ENCODE results near the gene GFRA1. TPM values are rescaled to one million over a fixed set of nuclear protein-coding genes. Genes with fewer than 3 reads are reported as not detected.

The GFRA1 gene
- total and polyA plus RNA-seq, 12 donors: 0.38 to 9.3 (median 1.7) TPM

DNA sequence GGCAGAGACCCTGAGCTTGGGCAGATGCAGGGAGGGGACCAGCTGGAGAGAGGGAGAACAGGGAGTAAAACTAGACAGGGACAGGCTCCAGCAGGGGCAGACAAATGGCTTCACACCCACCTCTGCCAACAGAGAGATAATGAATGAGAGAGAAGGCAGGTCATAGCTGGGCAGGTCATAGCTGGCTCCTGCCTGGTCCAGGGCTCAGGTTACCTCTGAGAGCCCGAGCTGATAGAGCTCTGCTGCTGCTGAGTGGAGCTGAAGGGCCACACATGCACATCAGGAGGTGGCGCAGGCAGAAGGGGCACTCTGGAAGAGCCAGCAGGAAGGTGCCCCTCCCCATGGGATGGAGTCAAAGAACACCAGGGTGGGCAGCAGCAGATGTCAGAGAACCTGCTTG, 154.2 kb downstream of the GFRA1 start:
- intact Hi-C loops (cut with DNase I): no loop called here
- TF ChIP-seq, protein P1, sequence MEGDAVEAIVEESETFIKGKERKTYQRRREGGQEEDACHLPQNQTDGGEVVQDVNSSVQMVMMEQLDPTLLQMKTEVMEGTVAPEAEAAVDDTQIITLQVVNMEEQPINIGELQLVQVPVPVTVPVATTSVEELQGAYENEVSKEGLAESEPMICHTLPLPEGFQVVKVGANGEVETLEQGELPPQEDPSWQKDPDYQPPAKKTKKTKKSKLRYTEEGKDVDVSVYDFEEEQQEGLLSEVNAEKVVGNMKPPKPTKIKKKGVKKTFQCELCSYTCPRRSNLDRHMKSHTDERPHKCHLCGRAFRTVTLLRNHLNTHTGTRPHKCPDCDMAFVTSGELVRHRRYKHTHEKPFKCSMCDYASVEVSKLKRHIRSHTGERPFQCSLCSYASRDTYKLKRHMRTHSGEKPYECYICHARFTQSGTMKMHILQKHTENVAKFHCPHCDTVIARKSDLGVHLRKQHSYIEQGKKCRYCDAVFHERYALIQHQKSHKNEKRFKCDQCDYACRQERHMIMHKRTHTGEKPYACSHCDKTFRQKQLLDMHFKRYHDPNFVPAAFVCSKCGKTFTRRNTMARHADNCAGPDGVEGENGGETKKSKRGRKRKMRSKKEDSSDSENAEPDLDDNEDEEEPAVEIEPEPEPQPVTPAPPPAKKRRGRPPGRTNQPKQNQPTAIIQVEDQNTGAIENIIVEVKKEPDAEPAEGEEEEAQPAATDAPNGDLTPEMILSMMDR (IDR thresholded peaks at IDR 0.05): no peak
- DNase-seq (no peak), ATAC-seq (no peak)
- 42 to 45% methylated on average over 2 of the region's 2 CpGs for WGBS, 2 donors
- no peaks in the 10 kb centered on the region for H3K36me3 ChIP-seq
- H3K27ac ChIP-seq: no peak overlapping the region
- no peaks in the 10 kb centered on the region for H3K4me1 ChIP-seq
- no peaks in the 10 kb centered on the region for H3K27me3 ChIP-seq
- no peak overlapping the region for H3K4me3 ChIP-seq
- no peaks in the 10 kb centered on the region for H3K9me3 ChIP-seq

DNA sequence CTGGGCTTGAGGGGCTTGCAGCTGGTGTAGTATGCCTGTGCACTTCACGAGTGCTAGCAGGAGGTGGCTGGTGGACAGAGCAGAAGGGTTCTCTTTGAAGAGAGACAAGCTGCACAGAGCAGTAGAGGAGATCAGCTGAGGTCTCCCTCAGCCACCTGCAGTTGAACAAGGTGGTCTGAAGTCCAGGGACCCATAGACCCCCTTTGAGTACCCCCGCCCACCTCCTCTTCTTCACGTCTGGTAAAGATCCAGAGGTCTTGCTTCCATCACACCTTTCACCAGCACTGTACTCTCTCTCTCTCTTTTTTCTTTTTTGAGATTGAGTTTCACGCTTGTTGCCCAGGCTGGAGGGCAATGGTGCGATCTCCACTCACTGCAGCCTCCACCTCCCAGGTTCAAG, 157.2 kb downstream of the GFRA1 start:
- 80 to 85% methylated on average over 5 of the region's 5 CpGs for WGBS, 2 donors
- H3K4me1 ChIP-seq: no peaks in the 10 kb centered on the region
- no peaks in the 10 kb centered on the region for H3K9me3 ChIP-seq
- H3K27me3 ChIP-seq: peaks cover 0 to 8% (median 0%) of the 10 kb centered on the region in 7 donors
- DNase-seq (no peak), ATAC-seq (no peak)
- intact Hi-C loops (cut with DNase I): no loop called here
- no peak overlapping the region for H3K27ac ChIP-seq
- H3K4me3 ChIP-seq: no peak overlapping the region
- TF ChIP-seq, protein P1 (IDR thresholded peaks at IDR 0.05): no peak
- no peaks in the 10 kb centered on the region for H3K36me3 ChIP-seq

DNA sequence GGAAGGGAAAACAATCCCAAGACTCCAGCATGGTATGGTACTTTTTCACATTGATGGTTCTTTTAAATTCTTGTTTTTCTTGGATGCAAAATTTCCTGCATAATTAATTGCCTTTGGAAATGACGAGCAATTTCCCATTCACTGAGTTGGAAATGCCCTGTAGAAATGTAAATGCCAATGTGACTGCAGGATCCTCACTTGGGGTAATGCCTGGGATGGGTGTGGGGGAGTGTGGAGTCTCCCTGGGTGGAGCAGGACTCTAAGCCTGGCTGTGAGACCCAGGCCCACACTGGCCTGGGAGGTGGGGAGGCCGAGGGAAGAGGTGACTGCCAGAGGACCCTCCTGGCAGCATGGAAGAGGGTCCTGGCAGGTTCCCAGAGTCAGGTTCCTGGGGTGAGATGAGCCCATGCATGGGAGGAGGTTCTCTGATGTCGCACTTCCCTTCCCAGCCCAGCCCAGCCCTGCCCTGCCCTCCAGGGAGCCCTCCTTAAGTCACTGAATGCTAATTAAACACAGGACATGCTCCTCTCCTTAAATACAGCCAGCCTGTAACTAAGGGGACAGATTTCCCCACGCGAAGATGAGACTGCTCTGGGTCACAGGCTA, 157.9 kb downstream of the GFRA1 start:
- WGBS, 2 donors: 57 to 61% methylated on average over 5 of the region's 5 CpGs
- TF ChIP-seq, protein P1 (IDR thresholded peaks at IDR 0.05): no peak
- Histone ChIP-seq H3K36me3 (no peaks in the 10 kb centered on the region), H3K27ac (no peak overlapping the region), H3K4me1 (no peaks in the 10 kb centered on the region), H3K4me3 (no peak overlapping the region), H3K9me3 (no peaks in the 10 kb centered on the region), H3K27me3 (peaks cover 0 to 8% (median 0%) of the 10 kb centered on the region in 7 donors)
- intact Hi-C loops (cut with DNase I): no loop called here
- DNase-seq (no peak), ATAC-seq (no peak)

DNA sequence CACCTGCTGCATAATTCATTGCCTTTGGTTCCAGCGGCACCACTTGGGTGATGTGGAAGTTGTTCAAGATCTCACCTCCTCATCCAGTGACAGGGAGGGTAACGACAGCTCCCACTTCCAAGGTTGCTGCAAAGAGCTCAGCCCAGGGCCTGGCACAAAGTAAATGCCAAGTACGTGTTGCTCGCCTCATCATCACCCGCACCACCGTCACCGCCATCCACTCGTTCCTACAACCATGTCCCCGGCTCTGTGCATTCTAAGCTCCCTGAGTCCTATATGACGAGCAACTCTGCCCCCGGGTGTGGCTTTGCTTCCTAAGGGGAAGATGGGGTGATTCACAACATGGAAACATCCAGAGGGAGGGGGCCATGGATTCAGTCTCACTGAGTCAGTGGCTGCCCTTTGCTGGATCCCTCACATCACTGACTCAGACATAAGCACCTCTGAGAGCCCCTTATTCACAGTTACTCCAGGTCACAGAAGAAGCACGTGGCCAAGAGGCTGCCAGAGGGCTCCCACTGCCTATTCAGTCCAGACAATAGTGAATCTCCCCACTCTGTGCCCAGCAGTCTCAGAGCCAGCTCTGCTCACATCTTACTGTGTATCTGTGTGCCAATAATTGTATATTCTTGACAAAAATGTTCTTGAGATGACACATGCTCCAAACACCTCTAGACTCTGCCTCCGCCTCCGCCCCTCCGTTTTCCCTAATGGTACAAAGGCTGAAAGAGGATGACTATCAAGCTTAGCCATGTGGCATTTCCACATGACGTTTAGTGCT, 159.1 kb downstream of the GFRA1 start:
- Histone ChIP-seq H3K9me3 (no peaks in the 10 kb centered on the region), H3K4me1 (no peaks in the 10 kb centered on the region), H3K27me3 (peaks cover 0 to 8% (median 0%) of the 10 kb centered on the region in 7 donors), H3K27ac (no peak overlapping the region), H3K4me3 (no peak overlapping the region), H3K36me3 (no peaks in the 10 kb centered on the region)
- TF ChIP-seq, protein P1 (IDR thresholded peaks at IDR 0.05): no peak
- ATAC-seq (no peak), DNase-seq (no peak)
- intact Hi-C loops (cut with DNase I): no loop called here
- 87% methylated on average over 16 of the region's 16 CpGs for WGBS, 2 donors
